H1 (cell line): ENCODE measurements around the gene MAP2K5.

Experiments used
- BACH1 ChIP-seq: IDR thresholded peaks from 2 replicates; pipeline ENCODE4 v1.6.1; 2012; ENCODE audit warnings: low read length, improper control_type of control experiment
- CHD1 ChIP-seq: IDR thresholded peaks from 2 replicates; pipeline ENCODE4 v1.6.1; 2012; ENCODE audit warnings: low read depth, low read length, improper control_type of control experiment
- CTCF ChIP-seq, 3 experiments: IDR thresholded peaks; 1 replicate in 2 of 3; 2 replicates in 1 of 3; pipeline versions ENCODE4 v1.5.1 to v1.6.1; 2011; ENCODE audit warnings: low read length in 3 of 3, mild to moderate bottlenecking in 3 of 3, inconsistent platforms in 2 of 3, low read depth in 1 of 3, moderate library complexity in 1 of 3; ENCODE audit not compliant: insufficient read depth in 1 of 3; ENCODE audit errors: control extremely low read depth in 1 of 3
- EGR1 ChIP-seq: IDR thresholded peaks from 2 replicates; pipeline ENCODE4 v1.6.1; 2011; ENCODE audit warnings: low read depth, low read length, borderline replicate concordance
- EP300 ChIP-seq, 2 experiments: IDR thresholded peaks; 1 replicate in 1 of 2; 2 replicates in 1 of 2; pipeline ENCODE4 v1.6.1; 2011 to 2012; ENCODE audit warnings: low read depth in 2 of 2, low read length in 2 of 2, mild to moderate bottlenecking in 2 of 2, borderline replicate concordance in 1 of 2, inconsistent platforms in 1 of 2, moderate library complexity in 1 of 2
- EZH2 ChIP-seq: fragments of 200-600 bp; sonication (generic); IDR thresholded peaks from 2 replicates; pipeline ENCODE4 v1.7.1; 2012; ENCODE audit warnings: low read depth, mild to moderate bottlenecking, moderate library complexity, low read length, inconsistent platforms; ENCODE audit not compliant: severe bottlenecking
- KDM5A ChIP-seq: fragments of 200-600 bp; IDR thresholded peaks from 2 replicates; pipeline ENCODE4 v1.7.1; 2012; ENCODE audit warnings: mild to moderate bottlenecking, low read length, inconsistent platforms, mixed read lengths
- PHF8 ChIP-seq: fragments of 200-600 bp; sonication (generic); conservative IDR thresholded peaks from 2 replicates; pipeline ENCODE4 v1.7.1; 2012; ENCODE audit warnings: low read depth, mild to moderate bottlenecking, inconsistent platforms, low read length, moderate library complexity
- POLR2A ChIP-seq, 2 experiments: IDR thresholded peaks; 1 replicate in 1 of 2; 2 replicates in 1 of 2; pipeline ENCODE4 v1.6.1; 2011; ENCODE audit warnings: low read depth in 2 of 2, low read length in 2 of 2, mild to moderate bottlenecking in 2 of 2; ENCODE audit errors: control extremely low read depth in 1 of 2
- RNF2 ChIP-seq: fragments of 200-900, 300-1000 bp; sonication (generic); IDR thresholded peaks from 2 replicates; pipeline ENCODE4 v1.7.1; 2016; ENCODE audit warnings: borderline replicate concordance, low read depth, mild to moderate bottlenecking, antibody characterized with exemption, low read length; ENCODE audit not compliant: poor library complexity, severe bottlenecking; ENCODE audit errors: missing control alignments
- SAP30 ChIP-seq: fragments of 300-600 bp; sonication (generic); IDR thresholded peaks from 2 replicates; pipeline ENCODE4 v1.7.1; 2012; ENCODE audit warnings: low read length, moderate library complexity, mild to moderate bottlenecking, inconsistent platforms; ENCODE audit not compliant: insufficient read depth, insufficient replicate concordance
- SIN3A ChIP-seq, 2 experiments: IDR thresholded peaks in 1 of 2; conservative IDR thresholded peaks in 1 of 2; 2 replicates each; pipeline ENCODE4 v1.6.1; 2011 to 2012; ENCODE audit warnings: low read length in 2 of 2, improper control_type of control experiment in 1 of 2, low read depth in 1 of 2, mild to moderate bottlenecking in 1 of 2
- YY1 ChIP-seq: IDR thresholded peaks from 2 replicates; pipeline ENCODE4 v1.6.1; 2011; ENCODE audit warnings: low read depth, mild to moderate bottlenecking, low read length
- ZNF274 ChIP-seq: IDR thresholded peaks from 2 replicates; pipeline ENCODE4 v1.7.0; 2012; ENCODE audit warnings: low read length, borderline replicate concordance; ENCODE audit errors: extremely low read depth

- no peak for TF ChIP-seq CHD1
- TF ChIP-seq SAP30: no peak
- TF ChIP-seq CTCF (IDR thresholded peaks at IDR 0.05; ENCODE audit: control extremely low read depth in 1 of 3, insufficient read depth in 1 of 3, low read depth in 1 of 3, low read length in 3 of 3): no peak
- TF ChIP-seq EGR1: no peak
- TF ChIP-seq PHF8: no peak
- TF ChIP-seq RNF2: no peak
- no peak for TF ChIP-seq KDM5A
- TF ChIP-seq POLR2A (IDR thresholded peaks at IDR 0.05; ENCODE audit: control extremely low read depth in 1 of 2, low read depth in 2 of 2, low read length in 2 of 2): no peak
- TF ChIP-seq YY1: no peak
- no peak for TF ChIP-seq SIN3A (conservative IDR thresholded peaks at IDR 0.05 in 1 of 2, IDR thresholded peaks at IDR 0.05 in 1 of 2; ENCODE audit: low read depth in 1 of 2, low read length in 2 of 2)
- no peak for TF ChIP-seq EZH2
- TF ChIP-seq ZNF274: no peak
- no peak for TF ChIP-seq EP300 (IDR thresholded peaks at IDR 0.05; ENCODE audit: borderline replicate concordance in 1 of 2, low read depth in 2 of 2, low read length in 2 of 2)
- TF ChIP-seq BACH1: no peak
These were observed 246.5 kb downstream of the MAP2K5 start for GRCh38 chr15:67788986-67789385.
